Motor neuron (in vitro differentiated cells): ENCODE measurements around the gene POMC. TPM values are rescaled to one million over a fixed set of nuclear protein-coding genes. Genes with fewer than 3 reads are reported as not detected.
"Not testable (repeated sequence)": the region's sequence is repeated elsewhere in the genome, so short reads cannot be mapped to it uniquely, and the experiment has no call there.

Source experiments
- ATAC-seq, 8 experiments: fragments of 200-7000 bp; cut with Tn5 transposase; replicated peaks in 6 of 8; 2 replicates each; pipeline ENCODE4 v1.8.0; 2021; ENCODE audit warnings: mild to moderate bottlenecking in 8 of 8, moderate library complexity in 8 of 8
- H3K27ac ChIP-seq, 2 donors: fragments of 250-450 bp; sonication (Bioruptor Pico); 2 replicates each; pipeline ENCODE4 v1.9.0; 2021; ENCODE audit warnings: antibody characterized with exemption in 2 of 2, mild to moderate bottlenecking in 2 of 2, moderate library complexity in 1 of 2
- H3K4me1 ChIP-seq, 2 donors: fragments of 250-450 bp; sonication (Bioruptor Pico); replicated peaks in 1 of 2; 2 replicates each; pipeline ENCODE4 v1.6.1; 2021; ENCODE audit warnings: antibody characterized with exemption in 2 of 2, mild to moderate bottlenecking in 2 of 2, moderate library complexity in 1 of 2
- H3K4me3 ChIP-seq, 5 donors: fragments of 250-450 bp; sonication (Bioruptor Pico); 2 replicates each; pipeline ENCODE4 v1.9.0; 2021; ENCODE audit warnings: antibody characterized with exemption in 5 of 5, mild to moderate bottlenecking in 5 of 5, moderate library complexity in 4 of 5
- WGBS, 10 experiments: fragments of 450-650 bp; shearing (Covaris generic); methylation state at CpG; one replicate each; pipeline ENCODE4 v1.0.0; 2022; 5-methylcytosine and 5-hydroxymethylcytosine counted together
- in situ Hi-C, 9 experiments: fragments of 400-800 bp; cut with MboI; loops; one replicate each; pipeline ENCODE4 v1.15.0; 2021; ENCODE audit warnings: low sequenced_read_pairs in 9 of 9, low pct_unique_long_range_greater_than_20kb in 2 of 9; ENCODE audit not compliant: unreplicated experiment in 9 of 9
- total RNA-seq, 8 experiments: library from RNA; unstranded; fragments of 300-600 nt; gene quantifications; 2 replicates each; pipeline versions ENCODE4 v1.2.3 to v1.2.4, GENCODE V29; 2022

The POMC gene
- 1 to 10 TPM in 1 of 8 experiments, under 1 TPM in 3, not detected in 4; 0.13 to 3.2 (median 0.51) TPM for total RNA-seq

- Histone ChIP-seq H3K4me1 (peaks cover 3 to 5% of the 10 kb centered on the region in 2 donors), H3K4me3 (peak within 1 kb of the TSS; percentile 6 to 25 (median 16)), H3K27ac (no peak within 1 kb of the TSS)
- in situ Hi-C loops, result no loop called here
- peak; percentile 54 to 81 (median 64) for ATAC-seq
- WGBS, 10 experiments, result 0 to 33% (median 11%) methylated on average over 1 to 5 of the region's 75 CpGs; no CpG with 5 or more reads in 5 of the 10 experiments
These were observed at the start of gene POMC for GRCh38 chr2:25168256-25169072. Gene POMC (minus strand): TSS chr2:25168580. CDS start chr2:25164772, 3,808 bp downstream.

- WGBS, 10 experiments, result 60 to 100% (median 82%) methylated on average over 1 to 3 of the region's 3 CpGs; no CpG with 5 or more reads in 4 of the 10 experiments
- Histone ChIP-seq H3K27ac (no peak overlapping the region), H3K4me3 (no peak overlapping the region), H3K4me1 (no peaks in the 10 kb centered on the region)
- ATAC-seq, result no peak
- in situ Hi-C loops, result no loop called here
These were observed 49.7 kb upstream of the POMC start for GRCh38 chr2:25218100-25218499.

DNA sequence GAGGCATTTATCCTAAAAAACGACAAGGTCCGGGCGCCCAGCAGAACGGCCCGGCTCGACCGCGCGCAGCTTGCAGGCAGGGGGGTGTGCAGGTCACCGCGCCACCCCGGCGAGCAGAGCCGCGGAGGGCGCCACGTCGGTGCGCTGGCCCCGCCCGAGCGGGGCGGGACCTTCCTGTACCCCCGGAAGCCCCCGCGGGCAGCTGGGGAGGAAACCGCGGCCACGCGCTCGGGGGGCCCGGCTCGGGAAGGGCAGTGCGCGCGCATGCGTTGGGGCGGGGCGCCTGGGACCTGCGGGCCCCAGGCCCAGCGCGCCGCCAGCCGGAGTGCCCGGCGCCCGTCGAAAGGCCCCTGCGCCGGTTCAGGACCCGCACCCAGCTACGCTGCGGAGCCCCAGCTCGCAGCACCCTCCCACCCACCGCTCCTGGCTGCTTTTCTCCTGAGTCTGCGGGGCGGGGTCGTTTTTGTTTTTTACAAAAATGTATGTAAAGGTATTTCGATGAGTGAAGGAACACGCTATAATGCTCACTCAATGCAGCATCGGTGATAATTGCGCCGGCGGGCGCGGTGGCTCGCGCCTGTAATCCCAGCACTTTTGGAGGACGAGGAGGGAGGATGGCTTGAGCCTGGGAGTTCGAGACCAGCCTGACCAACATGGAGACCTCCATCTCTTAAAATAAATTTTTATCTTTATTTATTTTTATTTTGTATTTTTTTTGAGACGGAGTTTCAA lies 47.7 kb upstream of the POMC start:
- peak in 3 of 8 experiments; percentile 63 to 93 (median 76) for ATAC-seq
- Histone ChIP-seq H3K4me1 (no peaks in the 10 kb centered on the region), H3K4me3 (no peak overlapping the region), H3K27ac (no peak overlapping the region)
- WGBS, 10 experiments, result 0 to 100% (median 20%) methylated on average over 1 of the region's 71 CpGs; no CpG with 5 or more reads in 5 of the 10 experiments
- in situ Hi-C loops, result no loop called here

DNA sequence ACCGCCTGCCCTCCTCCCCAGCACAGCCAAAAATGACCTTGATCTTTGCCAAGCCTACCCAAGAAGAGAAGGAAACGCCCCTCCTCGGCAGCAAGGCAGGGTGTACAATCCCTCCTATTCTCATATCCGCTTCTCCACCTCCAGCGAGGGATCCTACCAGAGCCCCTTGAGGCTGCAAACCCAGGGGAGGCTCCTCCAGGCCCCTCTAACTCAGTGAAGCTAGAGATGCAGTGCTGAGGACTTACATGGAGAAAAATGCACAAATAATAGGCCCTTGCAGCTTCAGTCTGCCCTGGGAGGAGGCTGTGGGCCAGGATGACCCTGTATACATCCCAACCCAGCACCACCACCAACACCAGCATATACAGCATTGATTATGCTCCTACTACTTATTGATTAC lies 46.9 kb upstream of the POMC start:
- in situ Hi-C loops, result no loop called here
- H3K27ac ChIP-seq, result no peak overlapping the region
- peak in 1 of 8 experiments; percentile 7 for ATAC-seq
- 38 to 100% (median 100%) methylated on average over 1 to 4 of the region's 5 CpGs; no CpG with 5 or more reads in 5 of the 10 experiments for WGBS, 10 experiments
- H3K4me1 ChIP-seq, result peaks cover 0 to 2% of the 10 kb centered on the region in 2 donors
- no peak overlapping the region for H3K4me3 ChIP-seq

GRCh38 chr2:25213229-25213628 lies 44.8 kb upstream of the POMC start:
- no peak overlapping the region for H3K4me3 ChIP-seq
- in situ Hi-C loops, result no loop called here
- no peak overlapping the region for H3K27ac ChIP-seq
- peaks cover 5 to 10% of the 10 kb centered on the region in 2 donors for H3K4me1 ChIP-seq
- WGBS, 10 experiments, result 64 to 77% (median 76%) methylated on average over 2 to 4 of the region's 8 CpGs; no CpG with 5 or more reads in 7 of the 10 experiments
- ATAC-seq, result peak in 1 of 8 experiments; percentile 42

GRCh38 chr2:25210923-25211322 lies 42.5 kb upstream of the POMC start:
- 86 to 100% (median 98%) methylated on average over 1 to 6 of the region's 6 CpGs; no CpG with 5 or more reads in 1 of the 10 experiments for WGBS, 10 experiments
- H3K4me3 ChIP-seq, in situ Hi-C loops, ATAC-seq, H3K4me1 ChIP-seq, H3K27ac ChIP-seq: not testable (repeated sequence)

DNA sequence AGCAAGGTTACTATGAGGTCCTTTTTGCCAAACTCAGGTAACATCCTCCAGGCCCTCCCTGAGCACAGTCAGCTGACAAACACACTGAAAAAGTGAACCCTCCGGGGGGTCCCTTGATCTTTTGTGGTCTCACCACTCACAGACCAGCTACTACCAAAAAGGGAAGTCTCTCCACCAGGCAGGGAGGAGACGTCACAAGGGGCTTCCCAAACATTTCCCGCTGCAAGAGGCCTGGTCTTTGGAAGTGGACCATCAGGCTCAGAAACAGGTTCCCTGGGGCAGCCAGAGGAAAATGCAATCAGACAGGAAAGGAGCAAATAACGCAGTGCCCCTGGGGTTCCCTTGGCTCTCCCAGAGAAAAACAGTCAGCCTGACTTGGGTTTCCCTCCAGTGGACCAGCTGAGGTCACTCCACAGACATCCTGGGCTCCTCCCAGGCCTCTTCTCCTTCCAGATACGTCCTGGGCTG lies 38.7 kb upstream of the POMC start:
- no peak for ATAC-seq
- H3K4me1 ChIP-seq, result peaks cover 5 to 10% of the 10 kb centered on the region in 2 donors
- no peak overlapping the region for H3K27ac ChIP-seq
- no peak overlapping the region for H3K4me3 ChIP-seq
- 20 to 100% (median 80%) methylated on average over 1 to 2 of the region's 5 CpGs; no CpG with 5 or more reads in 3 of the 10 experiments for WGBS, 10 experiments
- in situ Hi-C loops, result no loop called here

- Histone ChIP-seq H3K4me3 (no peak overlapping the region), H3K27ac (no peak overlapping the region), H3K4me1 (no peaks in the 10 kb centered on the region)
- in situ Hi-C loops, result no loop called here
- 40 to 98% (median 78%) methylated on average over 10 to 25 of the region's 59 CpGs for WGBS, 10 experiments
- peak in 3 of 8 experiments; percentile 22 to 88 (median 56) for ATAC-seq
These were observed 35.9 kb upstream of the POMC start for GRCh38 chr2:25204190-25204838.

- H3K27ac ChIP-seq, result no peak overlapping the region
- H3K4me3 ChIP-seq, result no peak overlapping the region
- in situ Hi-C loops, result no loop called here
- 57 to 100% (median 96%) methylated on average over 1 to 8 of the region's 11 CpGs; no CpG with 5 or more reads in 4 of the 10 experiments for WGBS, 10 experiments
- no peaks in the 10 kb centered on the region for H3K4me1 ChIP-seq
- no peak for ATAC-seq
These were observed 33.9 kb upstream of the POMC start for GRCh38 chr2:25202275-25202674.

GRCh38 chr2:25201794-25202193 lies 33.4 kb upstream of the POMC start:
- no peak overlapping the region for H3K4me3 ChIP-seq
- in situ Hi-C loops, result no loop called here
- H3K27ac ChIP-seq, result no peak overlapping the region
- 67 to 92% (median 80%) methylated on average over 1 to 5 of the region's 7 CpGs; no CpG with 5 or more reads in 6 of the 10 experiments for WGBS, 10 experiments
- no peak for ATAC-seq
- H3K4me1 ChIP-seq, result no peaks in the 10 kb centered on the region

GRCh38 chr2:25201265-25201664 lies 32.9 kb upstream of the POMC start:
- in situ Hi-C loops, result no loop called here
- Histone ChIP-seq H3K4me1 (no peaks in the 10 kb centered on the region), H3K4me3 (no peak overlapping the region), H3K27ac (no peak overlapping the region)
- peak in 1 of 8 experiments; percentile 42 for ATAC-seq
- WGBS, 10 experiments, result 40 to 100% (median 88%) methylated on average over 1 to 3 of the region's 6 CpGs; no CpG with 5 or more reads in 3 of the 10 experiments

DNA sequence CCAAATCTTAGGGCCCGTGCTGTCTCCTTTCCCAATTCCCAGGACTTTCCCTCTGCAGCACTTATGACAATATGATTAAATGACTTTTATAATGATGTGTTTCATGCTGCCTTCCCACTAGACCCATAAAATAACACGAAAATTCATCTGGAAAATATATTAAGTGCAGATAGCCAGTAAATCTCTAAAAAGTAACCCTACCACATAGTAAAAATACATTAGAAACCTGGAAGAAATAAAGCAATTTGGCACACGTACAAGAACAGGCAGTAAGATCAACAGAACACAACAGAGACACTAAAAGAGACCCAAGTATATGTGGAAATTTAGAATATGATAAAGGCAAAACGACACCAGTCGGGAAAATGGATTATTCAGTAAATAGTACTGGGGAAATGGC lies 30.2 kb upstream of the POMC start:
- no peak overlapping the region for H3K27ac ChIP-seq
- ATAC-seq, result no peak
- in situ Hi-C loops, result no loop called here
- H3K4me3 ChIP-seq, result no peak overlapping the region
- no peaks in the 10 kb centered on the region for H3K4me1 ChIP-seq
- 35 to 92% (median 65%) methylated on average over 1 to 5 of the region's 5 CpGs for WGBS, 10 experiments

GRCh38 chr2:25198209-25198525 lies 29.8 kb upstream of the POMC start:
- ATAC-seq, result no peak
- Histone ChIP-seq H3K27ac (no peak overlapping the region), H3K4me1 (no peaks in the 10 kb centered on the region), H3K4me3 (no peak overlapping the region)
- 0 to 80% (median 48%) methylated on average over 1 to 4 of the region's 4 CpGs; no CpG with 5 or more reads in 3 of the 10 experiments for WGBS, 10 experiments
- in situ Hi-C loops, result no loop called here
